GM19468 (cell line): ENCODE measurements around the gene ARID5A.

Experiments used
- ATAC-seq: cut with Tn5 transposase; IDR thresholded peaks from one replicate; pipeline ENCODE4 v1.9.1; 2021; ENCODE audit warnings: mild to moderate bottlenecking, moderate library complexity, moderate number of reproducible peaks; ENCODE audit not compliant: unreplicated experiment; ENCODE audit errors: extremely low read depth

Gene ARID5A

GRCh38 chr2:96506016-96506906 lies 30.3 kb upstream of the ARID5A start:
- ATAC-seq: no peak

DNA sequence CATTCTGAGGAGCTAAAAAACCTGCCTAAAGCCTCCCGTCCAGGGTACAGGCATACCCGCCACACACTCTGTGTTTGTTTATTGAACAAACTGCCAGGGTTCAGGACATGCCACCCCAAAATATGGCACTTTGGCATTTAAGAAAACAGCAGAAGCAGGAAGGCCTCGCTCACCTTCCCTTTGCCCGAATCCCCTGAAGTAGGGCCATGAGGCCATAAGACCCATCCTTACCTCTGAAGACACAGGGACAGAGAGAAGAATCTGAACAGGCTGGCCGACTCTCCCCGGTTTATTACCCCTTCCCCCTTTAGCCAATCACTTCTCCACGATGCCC lies 29.7 kb upstream of the ARID5A start:
- no peak for ATAC-seq

DNA sequence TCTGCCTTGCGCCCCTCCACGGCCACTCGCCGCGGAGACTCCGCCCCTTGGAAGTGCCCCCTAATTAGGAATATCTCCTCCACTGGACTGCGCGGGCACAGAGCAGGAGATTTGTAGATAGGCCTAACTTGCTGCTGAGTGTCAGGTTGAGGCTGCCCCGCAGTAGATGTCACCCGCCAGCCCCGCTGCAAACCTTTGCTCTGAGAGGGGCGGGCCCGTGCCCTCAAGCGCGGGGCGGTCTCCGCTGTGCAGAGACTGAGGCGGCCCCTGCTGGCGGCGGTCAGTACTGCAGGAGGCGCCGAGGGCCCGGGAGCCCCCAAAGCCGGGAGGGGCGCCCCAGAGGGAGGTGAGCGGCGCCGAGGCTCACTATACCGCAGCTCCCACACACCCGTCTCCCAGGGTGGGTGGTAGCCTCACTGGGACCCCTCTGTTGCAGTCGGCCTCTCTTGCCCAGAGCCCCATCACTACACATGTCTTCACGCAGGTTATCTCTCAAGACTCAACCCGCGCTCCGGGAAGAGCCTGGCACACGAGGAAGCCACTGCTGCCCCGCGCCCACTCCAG lies 28.5 kb upstream of the ARID5A start:
- ATAC-seq: peak; percentile 12

DNA sequence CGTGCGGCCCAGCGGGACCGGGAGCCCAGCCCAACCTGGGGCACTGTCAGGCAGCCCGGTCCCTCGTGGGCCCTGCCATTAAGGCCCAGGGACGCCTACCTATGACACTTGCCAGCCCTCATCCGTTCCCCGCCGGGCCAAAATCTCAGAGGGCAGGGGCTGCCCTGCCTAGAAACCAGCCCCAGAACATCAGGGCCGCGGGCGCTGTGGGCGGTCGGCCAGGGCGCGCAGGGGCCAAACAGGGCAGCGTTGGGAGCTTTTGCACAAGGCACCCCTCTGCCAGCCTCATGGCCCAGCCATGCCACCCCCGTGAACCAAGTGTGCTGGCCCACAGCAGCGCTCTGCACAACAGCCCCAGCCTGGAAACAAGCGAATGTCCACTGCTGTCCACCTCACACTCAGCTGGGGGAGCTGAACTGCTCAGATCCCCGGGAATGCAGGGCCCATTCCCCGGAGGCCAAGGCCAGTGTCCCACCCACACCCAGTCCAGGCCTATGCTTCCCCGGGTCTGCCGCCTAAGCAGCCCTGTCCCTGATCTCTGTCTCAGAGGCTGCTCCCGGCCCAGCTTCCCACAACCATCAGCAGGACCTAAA lies 27.9 kb upstream of the ARID5A start:
- ATAC-seq: no peak

GRCh38 chr2:96509114-96509846 lies 27.3 kb upstream of the ARID5A start:
- ATAC-seq: peak; percentile 47

DNA sequence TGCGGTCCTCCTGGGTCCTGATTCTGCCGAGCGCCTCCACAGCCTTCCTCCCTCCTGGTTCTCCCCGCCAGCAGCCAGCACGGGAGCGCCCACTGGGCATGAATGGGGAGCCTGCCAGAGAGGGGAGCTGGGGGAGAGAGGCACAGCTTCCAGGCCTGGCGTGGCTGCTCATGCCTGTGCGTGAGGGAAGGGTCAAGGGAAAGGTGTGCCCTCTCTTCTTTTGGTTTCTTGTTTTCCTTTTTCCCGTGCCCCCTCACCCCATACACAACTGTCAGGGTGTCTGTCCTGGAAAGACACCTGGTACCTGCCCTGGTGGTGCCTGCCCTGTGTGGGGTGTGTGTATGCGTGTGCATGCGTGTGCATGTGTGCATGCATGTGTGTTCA lies 26.7 kb upstream of the ARID5A start:
- ATAC-seq: no peak

DNA sequence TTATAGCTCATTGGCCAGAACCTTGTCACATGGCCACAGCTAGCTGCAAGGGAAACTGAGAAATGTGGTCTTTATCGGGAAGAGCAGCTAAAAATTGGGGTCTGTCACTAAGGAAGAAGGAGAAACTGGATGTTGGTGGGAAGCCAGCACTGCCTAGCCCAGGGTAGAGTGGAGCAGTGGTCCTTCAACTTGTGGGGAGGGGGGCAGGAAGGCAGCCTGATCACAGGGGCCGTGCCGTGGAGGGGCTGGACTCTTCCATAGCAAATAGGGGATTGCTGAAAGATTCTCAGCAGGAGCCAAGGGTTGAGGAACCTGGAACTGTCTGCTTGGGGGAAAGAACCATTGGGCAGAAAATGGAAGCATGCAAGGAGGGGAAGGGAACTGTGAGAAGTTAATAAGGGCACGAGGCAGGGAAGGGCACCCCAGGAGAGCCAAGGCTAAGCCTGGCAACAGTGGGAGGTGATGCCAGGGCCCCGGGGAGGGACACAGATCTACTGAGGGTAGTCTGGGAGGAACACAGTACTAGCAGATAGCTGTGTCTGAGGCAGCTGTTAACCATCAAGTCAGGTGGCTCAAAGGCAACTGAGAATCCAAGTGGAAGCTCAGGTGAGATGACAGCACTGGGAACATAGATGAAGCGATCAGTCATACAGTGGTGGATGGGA lies 25.5 kb upstream of the ARID5A start:
- no peak for ATAC-seq

GRCh38 chr2:96511851-96512250 lies 24.7 kb upstream of the ARID5A start:
- no peak for ATAC-seq

GRCh38 chr2:96512341-96512740 lies 24.2 kb upstream of the ARID5A start:
- ATAC-seq: no peak

GRCh38 chr2:96514521-96514920 lies 22.0 kb upstream of the ARID5A start:
- no peak for ATAC-seq

- ATAC-seq: no peak
These were observed 19.5 kb upstream of the ARID5A start for GRCh38 chr2:96517079-96517478.

DNA sequence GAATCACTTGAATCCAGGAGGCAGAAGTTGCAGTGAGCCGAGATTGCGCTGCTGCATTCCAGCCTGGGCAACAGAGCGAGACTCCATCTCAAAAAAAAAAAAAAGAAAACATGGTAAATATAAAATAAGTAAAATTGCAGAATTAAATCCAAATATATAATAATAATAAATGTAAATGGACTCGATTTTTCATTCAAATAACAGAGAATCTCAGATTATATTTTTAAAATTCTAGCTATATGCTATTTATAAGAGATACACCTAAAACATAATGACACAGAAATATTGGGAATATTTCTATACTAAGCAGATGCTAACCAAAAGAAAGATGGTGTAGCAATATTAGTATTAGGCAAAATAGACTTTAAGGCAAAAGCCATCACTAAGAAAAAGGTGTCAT lies 16.3 kb upstream of the ARID5A start:
- ATAC-seq: no peak

DNA sequence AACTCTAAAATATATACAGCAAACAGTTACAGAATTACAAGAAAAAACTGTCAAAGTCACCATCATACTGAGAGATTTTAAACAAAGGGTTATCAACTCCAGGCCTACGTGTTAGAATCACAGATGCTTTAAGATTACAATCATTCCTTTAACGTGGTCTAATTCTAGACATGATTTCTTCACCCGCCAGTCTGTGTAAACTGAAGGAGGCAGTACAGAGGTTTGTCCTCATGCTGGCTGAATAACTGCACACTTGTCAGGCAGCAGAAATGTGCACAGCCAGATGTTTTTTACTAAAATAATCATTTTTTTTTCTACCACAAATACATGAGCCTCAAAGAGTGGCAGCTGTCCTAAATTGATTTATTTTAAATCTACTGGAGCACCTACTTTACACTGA lies 15.9 kb upstream of the ARID5A start:
- no peak for ATAC-seq

DNA sequence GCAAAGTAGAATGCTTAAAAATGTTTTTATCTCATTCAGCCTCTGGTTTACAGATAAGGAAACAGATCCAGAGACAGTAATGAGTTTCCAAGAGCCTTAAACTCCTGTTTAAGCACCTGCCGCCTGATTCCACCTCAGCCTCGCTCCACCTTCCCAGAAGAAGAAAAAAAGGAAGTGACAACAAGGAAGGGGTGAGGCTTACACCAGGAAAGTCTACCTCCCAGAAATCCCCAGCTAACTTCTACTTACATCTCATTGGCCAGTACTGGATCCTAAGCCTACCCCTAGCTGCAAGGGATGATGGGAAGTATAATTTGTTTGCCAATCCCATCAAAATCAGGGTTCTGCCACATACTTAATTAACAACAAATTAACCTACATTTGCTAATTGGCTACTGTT lies 15.3 kb upstream of the ARID5A start:
- ATAC-seq: no peak

GRCh38 chr2:96522304-96523203 lies 14.0 kb upstream of the ARID5A start:
- ATAC-seq: no peak

DNA sequence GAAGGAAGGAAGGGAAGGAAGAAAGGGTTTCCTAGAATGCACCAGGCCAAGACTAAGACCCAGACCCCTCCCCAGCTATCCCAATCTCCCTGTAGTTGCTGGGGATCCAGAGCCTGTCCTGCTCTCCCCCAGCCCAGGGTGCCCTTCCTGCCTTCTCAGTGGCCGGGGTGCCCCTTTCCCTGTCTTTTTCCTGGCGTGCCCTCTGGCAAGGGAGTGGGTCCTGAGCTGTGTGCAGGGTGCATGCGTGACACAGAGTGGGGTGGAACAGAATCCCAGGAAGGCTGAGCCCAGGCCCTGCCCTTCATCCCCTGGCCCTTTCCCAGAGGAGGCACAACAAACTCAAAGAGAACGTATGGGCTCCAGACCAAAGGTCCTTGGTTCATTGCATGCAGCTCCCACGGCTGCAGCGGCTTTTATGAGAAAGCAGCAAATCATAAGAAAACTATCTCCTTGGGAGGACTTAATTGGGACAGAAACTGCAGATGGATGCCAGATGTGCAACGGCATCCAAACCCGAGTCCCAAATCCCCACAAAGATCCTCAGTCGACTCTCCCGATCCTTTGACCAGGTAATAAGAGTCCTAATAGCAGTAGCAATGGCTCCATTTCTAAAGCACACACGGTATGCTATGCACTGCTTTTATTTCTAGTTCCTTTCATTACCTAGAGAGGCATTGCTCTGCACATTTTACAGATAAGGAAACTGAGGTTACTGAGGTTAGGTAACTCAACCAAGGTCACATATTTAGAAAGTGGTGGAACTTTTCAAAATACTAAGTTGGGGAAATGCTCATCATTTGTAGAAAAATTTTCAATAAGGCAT lies 12.7 kb upstream of the ARID5A start:
- ATAC-seq: no peak

DNA sequence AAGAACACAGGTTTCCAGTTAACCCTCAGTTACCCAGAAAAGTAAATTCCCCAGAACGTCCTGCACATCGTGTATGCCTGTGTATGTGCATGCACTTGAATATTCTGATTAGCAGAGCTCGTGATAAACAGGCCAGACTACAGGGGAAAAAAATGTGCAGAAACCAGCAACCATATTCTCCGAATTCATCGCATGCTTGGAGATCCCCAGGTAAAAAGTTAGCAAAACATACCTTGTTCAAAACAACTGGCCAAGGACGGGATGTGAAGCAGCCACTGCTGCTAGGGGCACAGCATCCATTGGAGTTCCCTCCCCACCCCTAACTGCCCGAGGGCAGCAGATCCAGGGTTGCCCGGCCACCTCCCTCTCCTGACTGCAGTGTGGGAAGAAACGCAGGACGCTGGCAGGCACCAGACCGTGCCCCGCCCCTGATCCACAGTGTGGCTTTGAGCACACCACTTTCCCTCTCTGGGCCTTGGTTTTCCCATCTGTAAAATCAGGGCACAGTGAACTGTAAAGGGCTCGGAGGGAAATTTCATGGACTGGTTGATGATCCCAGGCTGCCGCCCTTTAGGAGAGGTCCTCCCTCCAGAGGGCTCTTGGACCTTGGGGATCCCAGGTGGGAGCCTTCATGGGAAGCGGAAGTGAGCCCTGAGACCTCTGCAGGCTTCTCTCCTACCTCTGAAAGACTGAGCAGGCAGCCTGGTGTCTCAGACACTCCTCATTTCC lies 11.9 kb upstream of the ARID5A start:
- ATAC-seq: no peak

DNA sequence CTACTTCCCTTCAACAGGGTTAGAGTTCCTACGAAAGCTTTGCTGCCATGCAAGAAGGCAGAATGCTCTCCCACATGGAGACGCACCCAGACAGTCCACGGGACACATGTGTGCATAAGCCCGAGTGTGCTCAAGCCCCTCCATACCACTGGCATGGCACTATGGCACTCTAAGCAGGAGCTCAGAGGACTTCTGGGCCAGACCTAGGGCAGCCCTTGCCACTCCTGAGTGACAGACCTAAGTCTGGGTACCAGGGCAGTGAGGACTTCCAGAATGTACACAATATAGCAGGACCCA lies 11.4 kb upstream of the ARID5A start:
- no peak for ATAC-seq
